ENCODE data around the gene TUBG1. TPM values are rescaled to one million over a fixed set of nuclear protein-coding genes. Genes with fewer than 3 reads are reported as not detected.

TUBG1 gene
- polyA plus RNA-seq, 1 donor (not counting 4 experiments of a cell fraction or from before 2014, with no cell fraction given) = 54.8 TPM

GRCh38 chr17:42591411-42591810 is 18.1 kb upstream of the TUBG1 start:
- dilution Hi-C loops (cut with MboI; ENCODE audit: extremely low pct_ligation_motif_present, low sequenced_read_pairs) = no loop called here
- peaks cover 8 to 10% of the 10 kb centered on the region in 2 experiments for H3K36me3 ChIP-seq (ENCODE audit: control insufficient read depth in 2 of 2, extremely low read depth in 1 of 2, insufficient read depth in 2 of 2, low read length in 2 of 2)
- H3K9me3 ChIP-seq (ENCODE audit: control insufficient read depth, low read depth, low read length) = no peaks in the 10 kb centered on the region
- no peak for TF ChIP-seq EZH2 (IDR thresholded peaks at IDR 0.05; ENCODE audit: low read length)
- no peak for TF ChIP-seq CTCF (optimal IDR thresholded peaks at IDR 0.05 in 1 of 3, IDR thresholded peaks at IDR 0.05 in 1 of 3, conservative IDR thresholded peaks at IDR 0.05 in 1 of 3; ENCODE audit: extremely low read depth in 1 of 3, insufficient read depth in 2 of 3, low read length in 3 of 3)
- no peak overlapping the region for H3K9ac ChIP-seq (ENCODE audit: control insufficient read depth, extremely low read depth, insufficient read depth, low read length)
- H3K9me1 ChIP-seq (ENCODE audit: control insufficient read depth, extremely low read depth, insufficient read depth, low read length) = no peaks in the 10 kb centered on the region
- no peak for FAIRE-seq
- peaks cover 2% of the 10 kb centered on the region for H3K79me2 ChIP-seq (ENCODE audit: control insufficient read depth, insufficient read depth, low read length)
- no peak overlapping the region for H2AFZ ChIP-seq (ENCODE audit: control insufficient read depth, low read length)
- H3K27me3 ChIP-seq (ENCODE audit: control insufficient read depth, extremely low read depth, insufficient read depth, low read length) = no peaks in the 10 kb centered on the region
- H3K27ac ChIP-seq (ENCODE audit: control insufficient read depth, insufficient read depth, low read length) = no peak overlapping the region
- no peak overlapping the region for H3K4me3 ChIP-seq (ENCODE audit: control insufficient read depth in 2 of 3, extremely low read depth in 1 of 3, insufficient read depth in 2 of 3, low read depth in 1 of 3, low read length in 3 of 3)
- no peaks in the 10 kb centered on the region for H4K20me1 ChIP-seq (ENCODE audit: control insufficient read depth, extremely low read depth, insufficient read depth, low read length)
- DNase-seq (ENCODE audit: low read depth, low spot score) = no peak
- H3K4me2 ChIP-seq (ENCODE audit: control insufficient read depth, extremely low read depth, insufficient read depth, low read depth, low read length) = no peak overlapping the region
- H3K4me1 ChIP-seq (ENCODE audit: control insufficient read depth, extremely low read depth, insufficient read depth, low read length) = peaks cover 19% of the 10 kb centered on the region

- no peak overlapping the region for H3K27ac ChIP-seq (ENCODE audit: control insufficient read depth, insufficient read depth, low read length)
- peaks cover 0 to 5% of the 10 kb centered on the region in 2 experiments for H3K36me3 ChIP-seq (ENCODE audit: control insufficient read depth in 2 of 2, extremely low read depth in 1 of 2, insufficient read depth in 2 of 2, low read length in 2 of 2)
- H3K4me1 ChIP-seq (ENCODE audit: control insufficient read depth, extremely low read depth, insufficient read depth, low read length) = no peaks in the 10 kb centered on the region
- H3K4me3 ChIP-seq (ENCODE audit: control insufficient read depth in 2 of 3, extremely low read depth in 1 of 3, insufficient read depth in 2 of 3, low read depth in 1 of 3, low read length in 3 of 3) = no peak overlapping the region
- DNase-seq (ENCODE audit: low read depth, low spot score) (no peak), FAIRE-seq (no peak)
- no peaks in the 10 kb centered on the region for H3K9me3 ChIP-seq (ENCODE audit: control insufficient read depth, low read depth, low read length)
- no peak overlapping the region for H2AFZ ChIP-seq (ENCODE audit: control insufficient read depth, low read length)
- peaks cover 21% of the 10 kb centered on the region for H3K79me2 ChIP-seq (ENCODE audit: control insufficient read depth, insufficient read depth, low read length)
- H4K20me1 ChIP-seq (ENCODE audit: control insufficient read depth, extremely low read depth, insufficient read depth, low read length) = no peaks in the 10 kb centered on the region
- no peaks in the 10 kb centered on the region for H3K27me3 ChIP-seq (ENCODE audit: control insufficient read depth, extremely low read depth, insufficient read depth, low read length)
- TF ChIP-seq CTCF (optimal IDR thresholded peaks at IDR 0.05 in 1 of 3, IDR thresholded peaks at IDR 0.05 in 1 of 3, conservative IDR thresholded peaks at IDR 0.05 in 1 of 3; ENCODE audit: extremely low read depth in 1 of 3, insufficient read depth in 2 of 3, low read length in 3 of 3) (no peak), EZH2 (IDR thresholded peaks at IDR 0.05; ENCODE audit: low read length) (no peak)
- no peak overlapping the region for H3K4me2 ChIP-seq (ENCODE audit: control insufficient read depth, extremely low read depth, insufficient read depth, low read depth, low read length)
- no peaks in the 10 kb centered on the region for H3K9me1 ChIP-seq (ENCODE audit: control insufficient read depth, extremely low read depth, insufficient read depth, low read length)
- dilution Hi-C loops (cut with MboI; ENCODE audit: extremely low pct_ligation_motif_present, low sequenced_read_pairs) = no loop called here
- no peak overlapping the region for H3K9ac ChIP-seq (ENCODE audit: control insufficient read depth, extremely low read depth, insufficient read depth, low read length)
Measured at GRCh38 chr17:42596386-42596785, 13.1 kb upstream of the TUBG1 start.

Data from keratinocyte (primary cell).